Progenitor cell of endocrine pancreas (in vitro differentiated cells): ENCODE measurements around the gene RECQL. TPM values are rescaled to one million over a fixed set of nuclear protein-coding genes. Genes with fewer than 3 reads are reported as not detected.

Source experiments
- DNase-seq: peaks from one replicate; pipeline ENCODE4 v3.0.0; 2021; ENCODE audit warnings: low spot score; ENCODE audit not compliant: unreplicated experiment
- H3K27ac Mint-ChIP-seq: 2 replicates; pipeline ENCODE4 v1.8.0; 2021; ENCODE audit warnings: mild to moderate bottlenecking, moderate library complexity, mixed read lengths
- H3K27me3 Mint-ChIP-seq: 2 replicates; pipeline ENCODE4 v1.8.0; 2021; ENCODE audit warnings: mixed read lengths
- H3K36me3 Mint-ChIP-seq: 2 replicates; pipeline ENCODE4 v1.8.0; 2022; ENCODE audit warnings: mixed read lengths; ENCODE audit not compliant: insufficient read depth
- H3K4me1 Mint-ChIP-seq: 2 replicates; pipeline ENCODE4 v1.8.0; 2021; ENCODE audit warnings: low read depth, mixed read lengths
- H3K4me3 Mint-ChIP-seq: 2 replicates; pipeline ENCODE4 v1.8.0; 2021; ENCODE audit warnings: low read depth, mild to moderate bottlenecking, moderate library complexity, mixed read lengths
- H3K9me3 Mint-ChIP-seq: 2 replicates; pipeline ENCODE4 v1.8.0; 2021; ENCODE audit warnings: low read depth, mixed read lengths
- total RNA-seq: library from RNA; stranded (reverse); gene quantifications from 2 replicates; pipeline ENCODE4 v1.2.1, GENCODE V29; 2021
- TF ChIP-seq, protein P1 (sequence below): fragments of 200-600 bp; sonication (generic); IDR thresholded peaks from one replicate; pipeline ENCODE4 v1.5.0; 2021; ENCODE audit warnings: antibody characterized with exemption, mild to moderate bottlenecking; ENCODE audit not compliant: unreplicated experiment

RECQL gene
- total RNA-seq, 1 donor from 2014 or later: 36.6 TPM

DNA sequence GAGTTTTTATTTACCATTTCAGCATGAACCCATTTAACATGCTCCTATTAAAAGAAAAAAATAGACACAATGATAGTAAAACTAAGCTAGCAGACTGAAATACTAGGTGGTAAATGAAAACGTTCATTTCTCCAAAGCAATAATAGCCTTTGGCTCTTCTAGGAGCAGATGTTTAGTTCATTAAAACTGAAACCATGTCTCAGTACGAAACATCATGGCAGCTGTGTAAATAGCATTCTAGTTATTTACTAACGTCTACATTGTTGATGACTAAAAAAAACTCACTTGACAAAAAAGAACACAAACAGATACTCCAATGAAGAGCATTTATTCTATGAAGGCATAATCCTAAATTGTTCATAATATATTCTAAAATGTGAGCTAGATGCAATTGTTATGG lies 17.9 kb downstream of the RECQL start:
- H3K36me3 Mint-ChIP-seq: peaks cover 8% of the 10 kb centered on the region
- H3K4me1 Mint-ChIP-seq: no peaks in the 10 kb centered on the region
- H3K27ac Mint-ChIP-seq: no peak overlapping the region
- TF ChIP-seq, protein P1, sequence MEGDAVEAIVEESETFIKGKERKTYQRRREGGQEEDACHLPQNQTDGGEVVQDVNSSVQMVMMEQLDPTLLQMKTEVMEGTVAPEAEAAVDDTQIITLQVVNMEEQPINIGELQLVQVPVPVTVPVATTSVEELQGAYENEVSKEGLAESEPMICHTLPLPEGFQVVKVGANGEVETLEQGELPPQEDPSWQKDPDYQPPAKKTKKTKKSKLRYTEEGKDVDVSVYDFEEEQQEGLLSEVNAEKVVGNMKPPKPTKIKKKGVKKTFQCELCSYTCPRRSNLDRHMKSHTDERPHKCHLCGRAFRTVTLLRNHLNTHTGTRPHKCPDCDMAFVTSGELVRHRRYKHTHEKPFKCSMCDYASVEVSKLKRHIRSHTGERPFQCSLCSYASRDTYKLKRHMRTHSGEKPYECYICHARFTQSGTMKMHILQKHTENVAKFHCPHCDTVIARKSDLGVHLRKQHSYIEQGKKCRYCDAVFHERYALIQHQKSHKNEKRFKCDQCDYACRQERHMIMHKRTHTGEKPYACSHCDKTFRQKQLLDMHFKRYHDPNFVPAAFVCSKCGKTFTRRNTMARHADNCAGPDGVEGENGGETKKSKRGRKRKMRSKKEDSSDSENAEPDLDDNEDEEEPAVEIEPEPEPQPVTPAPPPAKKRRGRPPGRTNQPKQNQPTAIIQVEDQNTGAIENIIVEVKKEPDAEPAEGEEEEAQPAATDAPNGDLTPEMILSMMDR: no peak
- H3K27me3 Mint-ChIP-seq: no peaks in the 10 kb centered on the region
- no peaks in the 10 kb centered on the region for H3K9me3 Mint-ChIP-seq
- no peak overlapping the region for H3K4me3 Mint-ChIP-seq
- no peak for DNase-seq

DNA sequence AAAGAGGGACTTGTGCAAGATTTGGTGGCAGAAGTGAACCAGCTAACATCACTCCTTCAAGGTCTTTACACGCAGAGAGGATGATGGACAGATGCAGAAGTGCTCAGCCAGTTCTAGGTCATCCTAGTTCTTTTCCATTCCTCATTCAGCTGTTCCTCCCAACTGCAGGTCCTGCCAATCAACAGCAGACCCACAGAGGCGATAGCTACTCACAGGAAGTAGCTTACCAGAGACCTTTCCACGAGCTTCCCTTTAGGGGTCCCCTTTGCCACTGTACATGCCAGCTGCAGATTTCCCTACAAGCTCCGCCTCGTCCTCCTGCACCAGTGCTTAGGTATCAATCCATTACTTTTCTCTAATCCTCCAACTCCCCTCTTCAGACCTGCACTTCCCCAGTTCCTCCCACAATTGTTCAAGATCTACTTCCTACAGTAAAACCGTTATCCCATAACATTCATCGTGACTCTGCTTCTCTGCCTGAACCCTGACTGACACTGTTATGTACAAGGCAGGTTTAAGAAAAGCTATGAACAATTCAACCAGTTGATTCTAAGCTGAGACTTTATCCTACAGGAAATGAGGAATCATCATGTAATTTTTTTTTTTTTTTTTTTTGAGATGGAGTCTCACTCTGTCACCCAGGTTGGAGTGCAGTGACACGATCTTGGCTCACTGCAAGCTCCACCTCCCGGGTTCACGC lies 22.5 kb downstream of the RECQL start:
- H3K27ac Mint-ChIP-seq: no peak overlapping the region
- TF ChIP-seq, protein P1: no peak
- no peaks in the 10 kb centered on the region for H3K27me3 Mint-ChIP-seq
- peaks cover 1% of the 10 kb centered on the region for H3K4me1 Mint-ChIP-seq
- H3K4me3 Mint-ChIP-seq: no peak overlapping the region
- DNase-seq: no peak
- H3K9me3 Mint-ChIP-seq: no peaks in the 10 kb centered on the region
- H3K36me3 Mint-ChIP-seq: peaks cover 6% of the 10 kb centered on the region

DNA sequence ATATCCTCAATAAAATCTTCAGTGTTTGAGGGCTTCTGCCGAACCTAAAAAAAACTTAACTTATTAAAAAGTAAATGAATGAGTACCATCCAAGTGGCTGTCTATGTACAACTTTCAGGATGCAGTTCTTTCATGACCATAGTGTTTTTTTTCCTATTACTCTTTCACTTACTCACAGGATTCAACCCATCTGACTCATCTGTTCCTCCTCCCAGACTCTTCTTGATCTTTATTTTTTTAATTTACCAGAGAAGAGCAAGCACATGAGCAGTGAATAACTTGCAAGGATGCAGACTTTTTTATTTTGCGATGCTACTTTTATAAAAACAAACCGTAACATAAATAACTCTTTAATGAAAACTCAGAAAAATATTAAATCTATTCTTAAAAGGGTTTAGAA lies 24.5 kb downstream of the RECQL start:
- Mint-ChIP-seq H3K4me3 (no peak overlapping the region), H3K9me3 (no peaks in the 10 kb centered on the region), H3K27ac (no peak overlapping the region), H3K4me1 (peaks cover 1% of the 10 kb centered on the region), H3K27me3 (no peaks in the 10 kb centered on the region), H3K36me3 (peaks cover 14% of the 10 kb centered on the region)
- TF ChIP-seq, protein P1: no peak
- no peak for DNase-seq

DNA sequence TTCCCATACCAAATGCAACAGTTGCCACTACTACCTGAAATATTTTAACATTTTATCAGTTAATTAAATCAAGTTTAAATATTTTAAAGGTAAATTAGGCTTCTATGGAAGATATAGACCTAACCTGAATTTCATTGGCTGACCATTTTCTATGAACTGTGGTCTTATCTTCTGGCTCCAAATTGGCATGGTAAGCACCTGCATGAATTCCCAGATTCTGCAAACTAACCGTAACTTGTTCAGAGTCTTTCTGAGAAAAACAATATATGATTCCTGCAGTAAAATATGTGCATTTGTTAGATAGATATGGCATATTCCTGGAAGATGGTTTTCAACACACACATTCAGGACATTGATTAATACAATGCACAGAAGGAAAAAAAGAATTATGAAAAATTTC lies 25.9 kb downstream of the RECQL start:
- H3K4me1 Mint-ChIP-seq: peaks cover 7% of the 10 kb centered on the region
- no peak for DNase-seq
- H3K36me3 Mint-ChIP-seq: peaks cover 17% of the 10 kb centered on the region
- H3K27ac Mint-ChIP-seq: no peak overlapping the region
- TF ChIP-seq, protein P1: no peak
- no peaks in the 10 kb centered on the region for H3K27me3 Mint-ChIP-seq
- H3K9me3 Mint-ChIP-seq: no peaks in the 10 kb centered on the region
- H3K4me3 Mint-ChIP-seq: no peak overlapping the region

DNA sequence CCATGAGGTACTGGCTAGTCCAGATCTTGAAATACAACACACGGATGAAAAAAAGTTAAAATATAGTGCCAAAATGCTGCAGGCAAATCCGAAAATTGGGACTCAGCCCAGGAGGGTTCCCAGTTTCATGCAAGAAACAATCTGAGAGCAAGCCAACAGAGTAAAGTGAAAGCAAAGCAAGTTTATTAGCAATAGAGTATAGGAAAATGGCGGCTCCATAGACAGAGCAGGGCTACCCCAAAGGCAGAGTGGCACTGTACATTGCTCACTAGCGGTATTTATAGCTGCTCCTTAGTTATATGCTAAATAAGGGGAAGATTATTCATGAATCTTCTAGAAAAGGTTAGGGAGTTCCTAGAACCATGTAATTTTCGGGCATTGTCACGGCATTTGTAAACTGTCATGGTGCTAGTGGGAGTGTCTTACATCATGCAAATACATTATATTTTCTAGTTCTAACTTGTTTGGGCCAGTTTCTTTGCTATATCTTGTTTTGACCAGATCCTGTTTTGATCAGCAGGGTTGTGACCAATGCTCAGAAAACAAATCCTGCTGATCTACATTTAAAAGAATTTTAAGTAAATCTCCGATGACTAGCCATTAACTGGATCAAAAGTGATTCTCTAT lies 29.1 kb downstream of the RECQL start:
- H3K36me3 Mint-ChIP-seq: peaks cover 32% of the 10 kb centered on the region

More for the DNA sequence above, 29.1 kb downstream of the RECQL start:
- Mint-ChIP-seq H3K27me3 (no peaks in the 10 kb centered on the region), H3K4me3 (no peak overlapping the region), H3K9me3 (no peaks in the 10 kb centered on the region), H3K27ac (no peak overlapping the region), H3K4me1 (peaks cover 8% of the 10 kb centered on the region)
- DNase-seq: no peak
- TF ChIP-seq, protein P1: no peak
